Non-pigmented ciliary epithelial cell (primary cell): ENCODE data around the gene L3MBTL1.

Experiments
- DNase-seq: peaks from one replicate; pipeline ENCODE4 v3.0.0-alpha.2; 2010; ENCODE audit warnings: low read depth

Gene L3MBTL1

DNA sequence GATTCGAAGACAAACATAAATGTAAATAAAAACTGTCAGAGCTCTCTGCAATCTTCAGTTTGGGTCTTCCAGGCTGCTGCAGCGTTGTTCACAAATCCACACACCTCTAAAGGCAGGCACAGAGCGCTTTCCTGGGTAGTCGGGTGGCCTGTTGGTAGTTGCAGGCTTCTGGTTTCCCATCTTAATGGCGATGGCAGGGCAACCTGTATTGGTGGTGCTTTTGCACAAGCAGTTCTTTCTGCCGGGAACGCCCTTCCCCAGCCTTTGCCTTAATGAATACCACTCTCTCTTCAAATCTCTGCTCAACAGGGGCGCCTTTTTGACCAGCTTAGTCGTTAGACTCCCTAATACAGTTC lies 82.5 kb downstream of the L3MBTL1 start:
- DNase-seq = no peak

DNA sequence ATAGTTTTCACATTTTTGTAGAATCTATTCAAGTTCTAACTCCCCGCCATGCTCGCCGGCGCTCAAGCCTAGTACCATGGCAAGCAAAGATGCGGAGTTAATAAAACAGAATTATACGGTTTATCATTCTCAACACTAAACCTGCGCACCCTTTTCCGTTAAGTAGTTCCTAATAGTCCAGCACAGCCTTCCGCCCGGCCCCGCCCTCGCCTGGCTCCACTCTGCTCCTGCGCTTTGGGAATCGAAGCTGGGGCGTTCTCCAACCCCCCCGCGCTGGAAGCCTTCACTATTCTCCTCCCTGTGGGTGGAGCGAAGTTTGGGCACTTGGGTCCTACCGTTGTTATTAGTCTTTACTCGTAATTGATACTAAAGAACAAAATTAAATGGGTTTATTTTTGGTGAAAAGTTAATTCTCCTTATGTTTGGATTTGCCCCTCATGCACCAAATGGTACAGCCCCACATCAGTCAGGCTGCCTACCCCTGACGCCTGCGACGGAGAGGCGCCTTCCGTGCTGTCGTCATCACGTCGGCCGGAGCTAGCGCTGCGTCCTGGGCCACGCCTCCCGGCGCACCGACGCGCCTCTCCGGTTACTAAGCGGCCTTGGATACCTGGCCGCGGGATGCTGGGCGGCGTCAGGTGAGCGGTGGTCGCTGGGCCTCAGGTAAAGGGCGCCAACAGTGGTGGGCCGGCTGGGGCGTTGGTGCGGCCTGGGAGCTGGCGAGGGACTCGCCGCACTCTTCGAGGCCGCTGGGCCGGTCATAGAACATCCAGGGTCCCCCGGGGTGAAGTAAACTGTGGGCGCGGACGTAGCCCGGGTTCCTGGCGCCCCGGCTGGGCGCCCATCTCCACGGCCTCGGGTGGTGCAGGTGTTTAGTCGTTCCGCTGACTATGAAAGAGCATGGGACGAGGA lies 83.2 kb downstream of the L3MBTL1 start, which contains the start of gene IFT52:
Gene IFT52 (plus strand): TSS at position 546 of the 912 bp plus-strand sequence. CDS start 3,762 bp downstream, outside the sequence.
- DNase-seq = peak; percentile 62
